M059J (cell line): Measurements from ENCODE around the gene CD2AP. TPM values are rescaled to one million over a fixed set of nuclear protein-coding genes. Genes with fewer than 3 reads are reported as not detected.

ENCODE experiments used
- total RNA-seq: library from RNA; depleted of rRNA; stranded (reverse); fragments of >200 nt; shearing (Covaris generic); gene quantifications from 2 replicates; pipeline ENCODE4 v1.2.3, GENCODE V29; 2014; rRNA removed

Gene CD2AP
- total RNA-seq, 1 experiment from 2014 or later = 33.4 TPM

Other genes with a start within 250 kb of the CD2AP start
- 26.8 and 41.3 TPM in 2 replicates for gene TNFRSF21, start 167.9 kb upstream of the CD2AP start, total RNA-seq
- 0.27 and 0.37 TPM in 2 replicates for gene ADGRF4, start 220.8 kb downstream of the CD2AP start, total RNA-seq